ENCODE measurements around the gene PLA2G3.
A peak's percentile ranks its signal among the peaks of the same experiment; 100 is the strongest.
"Not testable (repeated sequence)": the region's sequence is repeated elsewhere in the genome, so short reads cannot be mapped to it uniquely, and the experiment has no call there.

PLA2G3 gene

DNA sequence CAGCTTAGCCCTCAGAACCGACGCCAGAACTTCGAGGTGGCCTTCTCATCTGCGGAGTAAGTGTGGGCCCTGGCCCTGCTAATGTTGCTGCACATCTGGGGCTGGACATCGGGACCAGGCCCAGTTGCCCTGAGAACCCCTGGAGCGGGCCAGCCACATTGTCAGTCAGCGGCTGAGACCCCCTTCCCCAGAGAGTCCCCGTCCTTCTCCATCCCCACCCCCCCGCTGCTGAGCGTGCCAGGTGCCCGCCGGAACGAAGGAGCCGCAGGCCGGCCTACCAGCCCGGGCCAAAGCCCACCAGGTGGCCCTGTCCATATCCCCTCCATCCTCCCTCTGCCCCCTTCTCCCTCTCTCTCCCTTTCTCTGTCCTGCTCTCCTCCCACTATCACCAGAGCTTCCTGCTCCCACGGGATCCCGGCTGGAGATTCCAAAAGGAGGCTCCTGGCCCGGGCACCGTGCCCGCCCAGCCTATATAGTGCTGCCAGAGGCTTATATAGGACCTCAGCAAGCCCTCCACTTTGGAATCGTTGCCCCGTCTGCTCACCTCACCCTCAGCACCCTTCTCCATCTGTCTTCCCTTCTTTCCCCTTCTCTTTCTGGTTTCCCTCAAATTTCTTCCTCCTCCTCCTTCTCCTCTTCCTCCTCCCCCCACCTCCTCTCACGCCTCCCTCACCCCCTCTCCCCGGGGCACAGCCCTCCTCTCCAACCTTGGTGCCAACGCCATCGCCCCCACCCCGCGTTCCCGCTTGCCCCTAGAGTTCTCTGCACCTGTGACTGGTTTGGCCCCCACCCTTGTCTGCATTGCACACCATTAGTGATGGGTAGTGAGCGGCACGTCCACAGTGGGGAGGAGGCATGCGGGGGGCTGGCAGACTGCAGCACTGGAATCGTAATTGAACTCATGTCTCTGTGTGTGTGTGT is 40.2 kb downstream of the PLA2G3 start:
- DNase-seq, result no peak

DNA sequence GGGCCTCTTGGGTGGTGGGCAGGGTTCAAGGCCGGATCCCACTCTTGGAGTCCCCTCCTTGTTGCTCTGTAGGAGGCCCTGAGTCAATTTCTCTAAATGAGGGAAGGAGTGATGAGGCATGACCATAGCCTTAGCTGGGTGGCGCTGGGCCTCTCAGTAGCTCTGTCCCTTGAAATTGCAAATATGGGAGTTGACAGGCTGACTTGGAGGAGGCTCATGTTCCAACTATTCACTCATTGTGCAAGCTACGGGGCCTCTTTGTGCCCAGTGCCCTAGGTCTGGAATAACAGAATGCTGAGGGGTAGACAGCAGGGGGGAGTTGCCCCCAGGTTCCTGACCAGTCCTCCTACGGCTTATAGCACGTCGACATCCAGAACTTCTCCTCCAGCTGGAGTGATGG is 40.9 kb downstream of the PLA2G3 start:
- DNase-seq, result no peak

DNA sequence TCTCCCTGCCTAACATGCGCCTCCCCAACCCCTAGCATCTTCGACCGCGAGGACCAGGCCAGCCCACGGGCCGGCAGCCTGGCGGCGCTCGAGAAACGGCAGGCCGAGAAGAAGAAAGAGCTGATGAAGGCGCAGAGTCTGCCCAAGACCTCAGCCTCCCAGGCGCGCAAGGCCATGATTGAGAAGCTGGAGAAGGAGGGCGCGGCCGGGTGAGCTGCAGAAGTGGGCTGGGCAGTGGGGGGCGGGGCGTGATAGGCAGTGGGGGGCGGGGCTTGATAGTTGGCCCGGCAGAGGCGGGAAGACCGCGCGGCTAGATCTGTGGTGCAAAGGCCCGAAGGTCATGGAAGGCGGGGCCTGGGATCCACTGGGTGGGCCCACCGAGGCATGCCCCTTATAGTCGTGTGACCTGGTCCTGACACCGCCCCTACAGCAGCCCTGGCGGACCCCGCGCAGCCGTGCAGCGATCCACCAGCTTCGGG is 41.6 kb downstream of the PLA2G3 start:
- no peak for DNase-seq

DNA sequence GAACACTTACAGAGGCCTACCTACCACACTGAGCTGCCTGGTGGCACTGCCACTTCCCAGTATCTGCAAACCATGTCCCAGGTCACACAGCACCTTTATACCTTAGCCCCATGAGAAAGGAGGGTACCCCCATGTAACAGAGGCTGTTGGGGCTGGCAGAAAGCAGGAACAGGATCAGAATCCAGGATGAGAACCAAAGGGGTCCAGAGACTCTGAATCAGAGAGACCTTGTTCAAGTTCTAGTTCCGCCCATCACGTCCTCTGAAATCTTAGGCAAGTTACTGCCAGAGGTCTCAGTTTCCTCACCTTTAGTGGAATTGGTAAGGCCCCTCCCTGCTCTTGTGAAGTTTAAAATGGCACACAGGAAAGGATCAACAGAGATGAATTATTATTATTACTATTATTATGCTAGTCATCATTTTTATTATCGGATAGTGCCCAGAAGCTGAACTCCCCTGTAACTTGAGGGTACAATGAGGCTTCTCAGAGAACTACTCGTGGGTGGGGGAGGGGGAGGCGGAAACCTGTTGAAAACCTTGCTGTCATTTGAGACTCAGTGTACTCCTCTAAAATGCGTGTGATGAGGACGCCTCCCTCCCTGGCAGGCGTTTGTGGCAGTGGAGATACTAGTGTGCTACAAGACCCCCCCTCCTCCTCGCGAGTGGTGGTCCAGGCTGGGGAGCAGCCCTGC is 42.2 kb downstream of the PLA2G3 start:
- no peak for DNase-seq

DNA sequence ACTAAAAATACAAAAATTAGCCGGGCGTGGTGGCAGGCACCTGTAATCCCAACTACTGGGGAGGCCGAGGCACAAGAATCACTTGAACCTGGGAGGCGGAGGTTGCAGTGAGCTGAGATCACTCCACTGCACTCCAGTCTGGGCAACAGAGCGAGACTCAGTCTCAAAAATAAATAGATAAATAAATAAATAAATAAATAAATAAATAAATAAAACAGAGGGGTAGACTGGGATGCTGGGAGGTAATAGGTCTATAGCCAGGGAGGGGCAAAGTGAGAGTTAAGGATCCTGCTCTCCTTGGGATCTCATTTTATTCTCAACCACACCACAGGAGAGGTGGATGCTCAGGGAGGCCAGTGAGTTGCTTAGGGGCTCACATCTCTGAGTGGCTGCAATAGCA is 42.8 kb downstream of the PLA2G3 start:
- DNase-seq, result not testable (repeated sequence)

DNA sequence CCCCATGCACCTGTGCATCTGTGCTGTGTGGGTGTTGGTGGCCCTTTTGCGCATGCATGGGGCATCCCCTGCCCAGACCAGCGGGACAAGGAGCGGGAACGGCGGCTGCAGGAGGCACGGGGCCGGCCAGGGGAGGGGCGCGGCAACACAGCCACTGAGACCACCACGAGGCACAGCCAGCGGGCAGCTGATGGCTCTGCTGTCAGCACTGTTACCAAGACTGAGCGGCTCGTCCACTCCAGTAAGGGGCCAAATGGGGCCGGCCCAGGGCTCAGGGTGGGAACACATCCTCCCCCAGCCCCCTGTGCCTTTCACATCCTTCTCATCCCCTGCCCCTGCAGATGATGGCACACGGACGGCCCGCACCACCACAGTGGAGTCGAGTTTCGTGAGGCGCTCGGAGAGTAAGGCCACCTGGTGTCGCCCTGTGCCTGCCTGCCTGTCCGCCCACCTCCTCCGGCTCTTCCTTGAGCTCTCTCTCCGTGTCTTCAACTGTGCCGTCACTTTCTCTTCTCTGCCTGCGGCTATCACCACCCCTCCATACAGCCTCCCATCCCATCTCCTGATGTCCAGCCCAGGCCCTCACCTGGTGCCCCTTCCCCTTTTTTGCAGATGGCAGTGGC is 43.5 kb downstream of the PLA2G3 start:
- no peak for DNase-seq

DNA sequence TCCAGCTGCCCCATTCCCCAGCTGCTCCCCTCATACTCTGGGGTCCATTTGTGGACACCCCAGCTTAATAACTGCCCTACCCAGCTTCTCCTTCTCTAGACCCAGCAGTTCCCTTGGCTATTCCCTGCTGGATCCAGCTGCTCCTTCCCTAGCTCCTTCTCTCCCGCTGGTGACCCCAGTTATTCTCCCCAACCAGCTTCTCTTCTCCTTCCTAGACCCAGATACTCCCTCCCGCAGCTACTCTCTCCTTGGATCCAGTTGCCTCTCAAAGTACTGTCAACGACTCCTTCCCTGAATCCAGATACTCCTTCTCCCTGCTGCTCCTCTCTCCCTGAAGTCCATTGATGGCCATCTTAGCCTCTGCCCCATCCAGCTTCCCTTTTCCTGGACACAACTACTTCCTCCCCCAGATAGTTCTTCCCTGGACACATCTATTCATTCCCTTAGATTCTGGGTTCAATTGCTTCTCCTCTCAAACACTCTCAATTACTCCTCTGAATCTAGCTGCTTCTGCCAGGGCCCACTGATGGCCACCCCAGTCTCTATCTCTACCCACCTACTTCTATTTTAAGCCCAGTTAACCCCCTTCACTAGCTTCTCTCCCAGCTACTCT is 44.6 kb downstream of the PLA2G3 start:
- no peak for DNase-seq

DNA sequence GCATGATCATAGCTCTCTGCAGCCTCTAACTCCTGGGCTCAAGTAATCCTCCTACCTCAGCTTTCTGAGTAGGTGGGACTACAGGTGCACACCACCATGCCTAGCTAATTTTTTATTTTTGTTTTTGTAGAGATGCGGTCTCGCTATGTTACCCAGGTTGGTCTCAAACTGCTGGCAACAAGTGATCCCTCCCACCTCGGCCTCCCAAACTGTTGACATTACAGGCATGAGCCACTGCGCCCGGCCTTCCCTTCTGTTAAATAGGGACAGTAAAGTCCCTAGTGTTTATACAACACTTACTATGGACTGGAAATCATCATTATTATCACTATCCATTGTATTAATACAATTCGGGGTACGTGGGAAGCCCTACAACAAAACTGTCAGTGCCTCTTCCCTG is 45.6 kb downstream of the PLA2G3 start:
- no peak for DNase-seq

DNA sequence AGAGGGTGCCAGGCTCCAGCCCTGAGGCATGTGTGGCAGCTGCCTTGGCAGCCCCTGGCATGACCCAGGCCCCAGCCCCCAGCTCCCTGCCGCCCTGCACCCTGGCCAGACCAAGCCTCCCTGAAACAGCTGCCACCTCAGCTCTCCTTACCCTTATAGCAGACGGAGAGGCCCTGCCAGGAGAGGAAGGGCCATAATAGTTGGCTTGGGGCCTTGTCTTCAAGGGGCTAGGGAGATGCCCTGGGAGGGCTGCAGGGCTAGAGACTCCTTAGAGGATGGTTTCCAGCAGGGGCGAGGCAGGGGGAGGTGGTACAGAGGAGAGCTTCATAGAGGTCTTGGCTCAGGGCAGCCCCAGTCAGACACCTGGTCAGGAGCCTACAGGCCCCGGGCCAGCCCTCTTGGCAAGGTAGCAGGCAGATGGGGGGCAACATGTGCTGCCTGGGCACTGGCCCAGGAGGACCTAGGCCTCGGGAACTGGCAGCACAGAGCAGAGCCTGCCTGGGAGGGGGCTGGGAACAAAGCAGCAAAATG is 46.2 kb downstream of the PLA2G3 start:
- DNase-seq, result no peak

DNA sequence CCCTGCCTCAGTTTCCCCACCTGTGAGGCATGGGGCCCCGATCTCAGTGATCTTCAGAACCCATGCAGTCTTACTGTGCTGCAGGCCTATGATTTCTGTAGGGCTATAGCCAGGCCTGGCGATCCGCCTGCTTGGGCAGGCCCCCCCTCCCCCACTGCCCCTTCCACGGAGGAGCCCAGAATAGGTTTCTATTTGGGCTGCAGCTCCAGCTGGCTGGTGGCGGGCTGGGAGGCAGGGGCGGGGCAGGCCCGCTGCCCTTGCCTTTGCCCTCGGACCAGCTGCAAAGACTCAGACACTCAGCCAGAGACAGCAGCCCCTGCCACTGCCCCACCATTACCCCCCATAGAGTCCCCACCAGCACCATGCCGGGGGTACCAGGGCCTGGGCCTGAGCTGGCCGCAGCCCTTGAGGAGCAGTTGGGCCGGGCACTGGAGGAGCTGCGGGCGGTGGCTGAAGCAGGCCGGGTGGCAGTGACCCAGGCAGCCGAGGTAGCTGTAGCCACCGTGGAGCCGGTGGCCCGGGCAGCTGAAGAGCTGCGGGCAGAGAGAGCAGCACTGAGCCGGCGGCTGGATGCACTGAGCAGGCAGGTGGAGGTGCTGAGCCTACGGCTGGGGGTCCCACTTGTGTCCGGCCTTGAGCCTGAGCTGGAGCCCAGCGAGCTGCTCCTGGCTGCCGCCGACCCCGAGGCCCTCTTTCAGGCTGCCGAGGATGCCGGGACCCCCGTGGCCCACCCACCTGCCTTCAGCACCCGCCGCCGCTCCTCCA is 47.0 kb downstream of the PLA2G3 start:
- DNase-seq, result no peak

DNA sequence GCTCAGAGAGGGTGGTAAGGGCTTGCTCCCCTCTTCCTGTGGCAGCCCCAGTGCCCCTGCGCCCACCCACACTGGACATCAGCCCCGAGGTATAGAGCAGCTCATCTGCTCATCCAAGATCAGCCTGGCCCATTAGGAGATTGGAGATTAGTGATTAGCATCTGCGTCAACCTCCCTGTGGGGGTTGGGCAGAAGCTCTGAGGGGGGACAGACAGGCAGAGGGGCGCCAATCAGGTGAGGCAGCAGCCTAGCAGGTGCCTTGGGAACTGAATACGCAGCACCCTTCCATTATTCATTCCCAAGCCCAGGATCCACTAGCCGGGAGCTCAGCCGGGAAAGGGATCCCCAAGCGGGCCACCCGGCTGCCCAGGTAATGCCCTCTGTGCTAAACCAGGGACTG is 48.1 kb downstream of the PLA2G3 start:
- no peak for DNase-seq

DNA sequence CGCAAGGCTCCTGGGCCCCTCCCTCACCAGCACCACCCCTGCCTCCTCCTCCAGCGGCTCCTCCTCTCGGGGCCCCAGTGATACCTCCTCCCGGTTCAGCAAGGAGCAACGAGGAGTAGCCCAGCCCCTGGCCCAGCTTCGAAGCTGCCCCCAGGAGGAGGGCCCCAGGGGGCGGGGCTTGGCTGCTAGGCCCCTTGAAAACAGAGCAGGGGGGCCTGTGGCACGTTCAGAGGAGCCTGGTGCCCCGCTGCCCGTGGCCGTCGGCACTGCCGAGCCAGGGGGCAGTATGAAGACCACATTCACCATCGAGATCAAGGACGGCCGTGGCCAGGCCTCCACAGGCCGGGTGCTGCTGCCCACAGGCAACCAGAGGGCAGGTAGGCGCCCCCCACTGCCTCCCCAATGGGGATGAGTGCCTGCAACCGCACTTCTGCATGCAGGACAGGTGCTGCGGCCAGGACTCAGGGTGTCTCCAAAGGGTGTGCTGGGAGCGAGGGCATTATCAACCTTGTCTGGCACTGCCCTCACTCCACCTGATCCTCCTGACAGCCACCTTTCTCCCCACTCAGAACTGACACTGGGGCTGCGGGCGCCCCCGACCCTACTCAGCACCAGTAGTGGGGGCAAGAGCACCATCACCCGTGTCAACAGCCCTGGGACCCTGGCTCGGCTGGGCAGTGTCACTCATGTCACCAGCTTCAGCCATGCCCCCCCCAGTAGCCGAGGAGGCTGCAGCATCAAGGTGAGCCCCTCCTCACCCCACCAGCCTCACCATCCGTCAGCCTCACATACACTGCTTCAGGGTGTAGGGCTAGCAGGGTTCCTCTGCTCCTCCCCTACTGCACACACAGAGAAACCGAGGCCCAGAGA is 49.0 kb downstream of the PLA2G3 start:
- no peak for DNase-seq

DNA sequence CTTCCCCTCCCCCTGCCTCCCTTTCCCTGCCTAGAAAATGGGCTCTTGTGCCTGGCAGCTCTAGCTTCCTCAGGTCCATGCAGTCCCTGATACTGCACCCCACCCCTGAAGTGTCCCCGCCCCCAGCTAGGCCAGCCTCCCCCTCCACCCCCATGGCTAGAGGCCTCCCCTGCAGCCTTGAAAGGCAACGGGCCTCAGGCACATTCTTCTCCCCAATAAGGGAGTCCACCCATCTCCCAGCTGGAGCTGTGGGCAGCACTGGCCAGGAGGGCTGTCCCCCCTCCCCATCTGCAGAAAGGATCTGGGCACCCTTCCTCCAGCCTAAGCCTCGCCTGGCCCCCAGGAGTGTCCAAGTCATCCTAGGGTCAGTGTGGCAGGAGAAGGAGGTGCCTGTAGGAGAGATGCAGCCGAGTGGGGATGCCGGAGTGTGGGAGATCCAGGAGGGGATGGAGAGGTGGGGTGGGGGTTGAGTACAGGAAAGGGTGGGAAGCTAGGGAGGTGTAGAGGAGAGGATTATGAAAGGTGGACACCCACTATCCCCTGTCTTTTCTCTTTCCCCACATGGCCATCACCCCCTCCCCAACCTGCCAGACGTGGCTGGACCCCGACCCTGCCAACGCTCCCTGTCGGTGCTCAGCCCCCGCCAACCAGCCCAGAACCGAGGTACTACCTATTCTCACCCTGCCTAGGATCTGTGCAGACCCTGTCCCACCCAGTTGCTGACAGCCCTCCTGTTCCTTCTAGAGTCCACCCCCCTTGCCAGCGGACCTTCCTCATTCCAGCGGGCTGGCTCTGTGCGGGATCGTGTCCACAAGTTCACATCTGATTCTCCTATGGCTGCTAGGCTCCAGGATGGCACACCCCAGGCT is 49.9 kb downstream of the PLA2G3 start:
- no peak for DNase-seq

DNA sequence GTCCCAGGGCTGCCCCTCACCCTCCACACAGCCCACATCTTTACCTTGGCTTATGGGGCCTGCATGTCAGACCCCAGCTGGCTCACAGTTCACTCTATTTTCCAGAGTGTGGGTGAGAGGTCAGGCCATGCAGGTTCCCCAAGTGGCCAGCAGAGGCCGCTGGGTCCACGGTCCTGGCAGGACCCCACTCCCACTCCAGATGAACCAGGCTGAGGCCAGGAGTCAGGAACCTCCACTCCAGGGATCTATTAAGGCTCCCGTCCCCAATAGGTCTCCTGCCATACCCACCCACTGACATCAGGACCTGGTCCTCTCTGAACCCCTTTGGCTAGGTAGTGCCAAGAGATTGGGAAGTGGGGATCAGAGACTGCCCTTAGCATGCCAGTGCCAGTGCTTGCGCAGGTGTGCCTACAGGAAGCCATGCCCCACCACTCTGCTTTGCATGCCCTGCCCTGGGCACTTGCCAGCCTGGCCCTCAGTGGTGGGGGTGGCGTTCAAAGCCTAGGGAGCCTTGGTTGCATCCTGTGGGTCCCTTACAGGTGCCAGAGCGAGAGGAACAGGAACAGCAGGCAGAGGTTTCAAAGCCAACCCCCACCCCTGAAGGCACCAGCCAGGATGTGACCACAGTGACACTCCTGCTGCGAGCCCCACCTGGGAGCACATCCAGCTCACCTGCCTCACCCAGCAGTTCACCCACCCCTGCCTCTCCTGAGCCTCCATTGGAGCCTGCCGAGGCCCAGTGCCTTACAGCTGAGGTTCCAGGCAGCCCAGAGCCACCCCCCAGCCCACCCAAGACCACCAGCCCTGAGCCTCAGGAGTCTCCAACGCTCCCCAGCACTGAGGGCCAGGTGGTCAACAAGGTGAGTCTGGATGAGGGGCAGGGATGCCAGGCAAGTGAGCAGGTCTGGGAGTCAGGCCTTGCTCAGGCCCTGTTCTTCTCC is 50.9 kb downstream of the PLA2G3 start:
- peak in 1 of 3 experiments; percentile 12 for DNase-seq

DNA sequence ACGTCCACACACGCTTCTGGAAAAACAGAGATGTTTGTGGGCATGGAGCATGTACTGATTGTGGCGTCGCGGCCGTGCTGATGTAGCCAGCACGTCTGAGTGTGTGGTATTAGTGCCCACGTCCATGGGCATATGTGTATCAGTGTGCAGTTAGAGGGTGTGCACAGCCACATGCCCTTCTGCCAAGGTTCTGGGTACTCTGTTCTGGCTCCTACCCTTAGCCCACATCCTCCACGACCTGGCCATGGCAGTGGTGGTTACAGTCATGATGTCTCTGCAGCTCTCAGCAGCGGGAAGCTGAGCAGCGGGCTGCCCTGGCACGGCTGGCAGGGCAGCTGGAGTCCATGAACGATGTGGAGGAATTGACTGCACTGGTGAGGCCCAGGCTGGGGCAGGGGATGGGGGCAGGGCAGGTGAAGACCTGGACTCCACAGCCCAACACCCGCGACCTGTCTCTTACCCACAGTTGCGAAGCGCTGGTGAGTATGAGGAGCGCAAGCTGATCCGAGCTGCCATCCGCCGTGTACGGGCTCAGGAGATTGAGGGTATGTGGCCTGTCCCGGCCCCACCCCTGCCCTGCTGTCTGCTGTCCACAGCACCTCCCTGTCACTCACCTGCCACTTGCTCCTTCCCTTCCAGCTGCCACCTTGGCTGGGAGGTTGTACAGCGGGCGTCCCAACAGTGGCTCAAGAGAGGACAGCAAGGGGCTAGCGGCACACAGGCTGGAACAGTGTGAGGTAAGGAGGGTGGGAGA is 51.9 kb downstream of the PLA2G3 start:
- no peak for DNase-seq

DNA sequence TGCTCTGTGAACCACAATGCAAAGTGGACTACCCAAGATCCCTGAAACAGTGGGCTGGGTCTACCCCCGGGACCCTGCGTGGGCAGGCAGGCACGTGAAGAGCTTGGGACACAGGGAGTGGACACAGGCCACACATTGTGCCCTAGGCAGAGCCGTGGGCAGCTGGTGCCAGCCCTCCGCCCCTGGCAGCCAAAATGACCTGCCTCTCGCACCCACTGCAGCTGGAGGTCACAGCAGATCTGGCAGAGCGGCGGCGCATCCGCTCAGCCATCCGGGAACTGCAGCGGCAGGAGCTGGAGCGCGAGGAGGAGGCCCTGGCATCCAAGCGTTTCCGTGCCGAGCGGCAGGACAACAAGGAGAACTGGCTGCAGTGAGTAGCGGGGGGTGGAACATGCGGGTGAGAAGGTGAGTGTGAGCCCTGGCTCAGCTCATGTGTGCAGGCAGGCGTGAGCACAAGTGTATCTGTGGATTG is 52.5 kb downstream of the PLA2G3 start:
- no peak for DNase-seq

DNA sequence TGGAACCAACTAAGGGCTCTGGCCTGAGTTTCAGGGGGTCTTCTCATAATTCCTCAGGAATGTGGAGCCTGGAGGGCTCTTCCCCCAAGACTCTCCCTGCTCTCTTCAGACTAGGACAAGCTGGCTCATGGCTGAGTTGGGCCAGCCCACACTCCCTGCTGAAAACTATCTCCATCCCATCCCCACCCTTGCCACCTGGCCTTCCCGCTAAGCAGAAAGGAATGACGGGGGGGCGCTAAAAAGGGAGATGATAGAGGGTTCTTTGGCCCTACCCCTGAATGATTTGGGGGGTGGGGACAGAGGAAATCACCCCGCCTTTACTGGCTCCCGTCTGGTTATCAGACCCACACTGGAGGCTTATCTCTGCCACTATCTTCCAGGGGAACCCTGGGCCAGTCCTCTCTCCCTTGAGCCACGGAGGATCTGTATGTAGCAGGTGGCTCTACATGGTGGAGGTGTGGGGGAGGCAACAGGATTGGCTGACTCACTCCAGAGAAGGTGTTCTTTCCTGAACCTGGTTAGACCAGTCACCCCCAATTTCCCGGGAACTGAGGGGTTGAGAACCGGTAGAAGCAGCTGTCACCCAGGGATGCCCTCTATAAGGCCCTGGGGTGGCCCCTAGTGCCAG is 53.5 kb downstream of the PLA2G3 start:
- DNase-seq, result no peak

DNA sequence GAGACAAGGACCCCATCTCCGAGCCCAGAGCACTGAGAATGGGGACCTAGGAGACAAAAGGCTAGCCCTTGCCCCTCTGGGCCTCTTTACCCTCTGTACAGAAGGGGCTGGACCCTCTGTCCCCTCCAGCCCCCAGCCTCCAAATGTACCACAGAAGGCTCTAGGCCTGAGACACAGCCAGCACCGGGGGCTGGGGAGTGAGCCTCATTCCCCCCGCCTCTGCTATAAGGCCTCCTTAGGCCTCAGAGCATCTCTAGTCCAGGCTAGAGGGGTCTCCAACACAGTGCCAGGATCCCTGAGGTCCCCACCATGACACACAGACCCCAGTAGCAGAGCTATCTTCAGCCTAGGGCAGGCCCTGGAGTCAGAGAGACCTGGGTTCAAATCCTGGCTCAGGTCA is 54.4 kb downstream of the PLA2G3 start:
- DNase-seq, result no peak

Data from NCI-H1417 (cell line).